Measurements from ENCODE around the gene ACER1.

Gene ACER1

GRCh38 chr19:6267552-6268381 lies 65.6 kb downstream of the ACER1 start:
- Histone ChIP-seq H3K4me3 (ENCODE audit: low read depth, low read length) (no peak overlapping the region), H3K27me3 (ENCODE audit: insufficient read depth, low read length) (no peaks in the 10 kb centered on the region), H2AFZ (ENCODE audit: low read length, unreplicated experiment) (no peak overlapping the region), H3K79me2 (ENCODE audit: control insufficient read depth, insufficient read depth, low read length, unreplicated experiment) (peaks cover 62% of the 10 kb centered on the region), H3K36me3 (ENCODE audit: insufficient read depth, low read length) (0 out of 2 replicates have a peak, but pooled peaks cover 3% of the 10 kb centered on the region), H3K27ac (ENCODE audit: low read depth, low read length) (no peak overlapping the region; the same call in 1 of the 2 replicates), H3K4me1 (ENCODE audit: control insufficient read depth, insufficient read depth, low read length, unreplicated experiment) (peaks cover 29% of the 10 kb centered on the region)

- Histone ChIP-seq H3K36me3 (ENCODE audit: insufficient read depth, low read length) (no peaks in the 10 kb centered on the region), H3K4me3 (ENCODE audit: low read depth, low read length) (no peak overlapping the region), H3K27ac (ENCODE audit: low read depth, low read length) (no peak overlapping the region), H3K79me2 (ENCODE audit: control insufficient read depth, insufficient read depth, low read length, unreplicated experiment) (peaks cover 32% of the 10 kb centered on the region), H3K27me3 (ENCODE audit: insufficient read depth, low read length) (no peaks in the 10 kb centered on the region), H2AFZ (ENCODE audit: low read length, unreplicated experiment) (no peak overlapping the region), H3K4me1 (ENCODE audit: control insufficient read depth, insufficient read depth, low read length, unreplicated experiment) (peaks cover under 1% of the 10 kb centered on the region)
These were observed 68.6 kb downstream of the ACER1 start for GRCh38 chr19:6264803-6265202.

GRCh38 chr19:6263735-6264444 lies 69.5 kb downstream of the ACER1 start:
- Histone ChIP-seq H3K79me2 (ENCODE audit: control insufficient read depth, insufficient read depth, low read length, unreplicated experiment) (peaks cover 28% of the 10 kb centered on the region), H3K4me1 (ENCODE audit: control insufficient read depth, insufficient read depth, low read length, unreplicated experiment) (no peaks in the 10 kb centered on the region), H2AFZ (ENCODE audit: low read length, unreplicated experiment) (no peak overlapping the region), H3K4me3 (ENCODE audit: low read depth, low read length) (no peak overlapping the region), H3K27ac (ENCODE audit: low read depth, low read length) (no peak overlapping the region), H3K27me3 (ENCODE audit: insufficient read depth, low read length) (no peaks in the 10 kb centered on the region), H3K36me3 (ENCODE audit: insufficient read depth, low read length) (no peaks in the 10 kb centered on the region)

GRCh38 chr19:6263306-6263705 lies 70.1 kb downstream of the ACER1 start:
- H3K79me2 ChIP-seq (ENCODE audit: control insufficient read depth, insufficient read depth, low read length, unreplicated experiment): peaks cover 28% of the 10 kb centered on the region
- H3K27ac ChIP-seq (ENCODE audit: low read depth, low read length): no peak overlapping the region
- H3K27me3 ChIP-seq (ENCODE audit: insufficient read depth, low read length): no peaks in the 10 kb centered on the region
- H2AFZ ChIP-seq (ENCODE audit: low read length, unreplicated experiment): no peak overlapping the region
- no peaks in the 10 kb centered on the region for H3K4me1 ChIP-seq (ENCODE audit: control insufficient read depth, insufficient read depth, low read length, unreplicated experiment)
- no peak overlapping the region for H3K4me3 ChIP-seq (ENCODE audit: low read depth, low read length)
- H3K36me3 ChIP-seq (ENCODE audit: insufficient read depth, low read length): no peaks in the 10 kb centered on the region

- H3K27me3 ChIP-seq (ENCODE audit: insufficient read depth, low read length): no peaks in the 10 kb centered on the region
- no peak overlapping the region for H3K27ac ChIP-seq (ENCODE audit: low read depth, low read length)
- no peaks in the 10 kb centered on the region for H3K4me1 ChIP-seq (ENCODE audit: control insufficient read depth, insufficient read depth, low read length, unreplicated experiment)
- peaks cover 24% of the 10 kb centered on the region for H3K79me2 ChIP-seq (ENCODE audit: control insufficient read depth, insufficient read depth, low read length, unreplicated experiment)
- no peak overlapping the region for H3K4me3 ChIP-seq (ENCODE audit: low read depth, low read length)
- H2AFZ ChIP-seq (ENCODE audit: low read length, unreplicated experiment): no peak overlapping the region
- no peaks in the 10 kb centered on the region for H3K36me3 ChIP-seq (ENCODE audit: insufficient read depth, low read length)
These were observed 70.9 kb downstream of the ACER1 start for GRCh38 chr19:6262519-6262918.

- peaks cover 20% of the 10 kb centered on the region for H3K79me2 ChIP-seq (ENCODE audit: control insufficient read depth, insufficient read depth, low read length, unreplicated experiment)
- H3K4me3 ChIP-seq (ENCODE audit: low read depth, low read length): no peak overlapping the region
- H3K27ac ChIP-seq (ENCODE audit: low read depth, low read length): no peak overlapping the region
- H3K27me3 ChIP-seq (ENCODE audit: insufficient read depth, low read length): no peaks in the 10 kb centered on the region
- no peaks in the 10 kb centered on the region for H3K36me3 ChIP-seq (ENCODE audit: insufficient read depth, low read length)
- H3K4me1 ChIP-seq (ENCODE audit: control insufficient read depth, insufficient read depth, low read length, unreplicated experiment): no peaks in the 10 kb centered on the region
- H2AFZ ChIP-seq (ENCODE audit: low read length, unreplicated experiment): no peak overlapping the region
These were observed 71.5 kb downstream of the ACER1 start for GRCh38 chr19:6261883-6262282.

DNA sequence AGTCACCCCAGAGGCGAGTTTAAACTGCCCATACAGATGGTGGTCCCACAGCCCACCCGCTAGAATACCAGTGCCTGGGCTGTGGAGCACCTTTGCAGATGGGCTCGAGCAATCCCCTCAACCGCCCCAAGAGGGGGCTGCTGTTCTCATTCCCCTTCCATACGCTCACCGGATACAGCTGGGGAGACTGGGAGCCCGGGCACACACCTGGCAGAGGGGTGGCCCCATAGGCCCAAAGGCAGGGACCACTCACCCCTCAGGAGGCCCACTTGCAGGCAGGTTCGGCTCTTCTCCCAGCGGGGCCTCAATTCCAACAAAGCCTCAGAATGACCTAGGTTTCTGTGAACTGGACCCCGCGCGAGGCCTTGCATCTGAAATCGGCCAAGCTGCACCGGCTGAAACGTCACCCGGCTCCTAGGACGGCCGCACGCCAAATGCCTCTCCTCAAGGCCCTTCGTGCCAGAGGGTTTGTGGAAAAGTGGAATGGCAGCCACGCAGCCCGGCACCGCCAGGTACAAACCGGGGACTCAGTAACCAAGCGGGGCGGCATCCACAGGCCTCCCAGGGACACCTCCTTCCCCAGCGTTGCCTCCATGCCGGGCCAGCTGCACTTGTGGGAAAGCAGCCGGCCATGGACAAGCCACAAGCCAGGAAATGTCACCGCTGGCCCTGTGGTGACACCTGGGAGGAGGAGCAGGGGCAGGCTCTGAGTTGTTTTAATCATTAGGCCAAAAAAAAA lies 72.3 kb downstream of the ACER1 start:
- no peaks in the 10 kb centered on the region for H3K36me3 ChIP-seq (ENCODE audit: insufficient read depth, low read length)
- no peak overlapping the region for H3K4me3 ChIP-seq (ENCODE audit: low read depth, low read length)
- no peaks in the 10 kb centered on the region for H3K27me3 ChIP-seq (ENCODE audit: insufficient read depth, low read length)
- no peak overlapping the region for H3K27ac ChIP-seq (ENCODE audit: low read depth, low read length)
- no peak overlapping the region for H2AFZ ChIP-seq (ENCODE audit: low read length, unreplicated experiment)
- H3K79me2 ChIP-seq (ENCODE audit: control insufficient read depth, insufficient read depth, low read length, unreplicated experiment): peaks cover 16% of the 10 kb centered on the region
- H3K4me1 ChIP-seq (ENCODE audit: control insufficient read depth, insufficient read depth, low read length, unreplicated experiment): no peaks in the 10 kb centered on the region

DNA sequence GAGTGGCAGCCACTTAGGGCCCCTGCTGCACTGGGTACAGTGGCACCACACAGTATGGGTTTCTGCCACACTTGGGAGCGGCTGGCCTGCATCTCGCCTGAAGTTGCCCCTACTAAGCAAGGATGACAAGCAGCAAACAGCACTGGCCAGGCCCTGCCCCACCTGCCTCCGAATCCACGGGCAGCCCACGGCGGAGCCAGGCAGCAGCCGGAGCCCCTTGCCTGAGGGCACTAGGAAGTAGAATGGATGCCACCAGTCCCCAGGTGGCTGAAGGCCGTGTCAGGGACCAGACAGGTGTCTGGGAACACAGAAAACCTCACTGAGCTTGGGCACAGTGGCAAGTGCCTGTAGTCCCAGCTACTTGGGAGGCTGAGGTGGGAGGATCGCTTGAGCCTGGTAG lies 73.0 kb downstream of the ACER1 start:
- Histone ChIP-seq H3K27ac (ENCODE audit: low read depth, low read length) (no peak overlapping the region), H3K79me2 (ENCODE audit: control insufficient read depth, insufficient read depth, low read length, unreplicated experiment) (peaks cover 20% of the 10 kb centered on the region), H3K4me3 (ENCODE audit: low read depth, low read length) (no peak overlapping the region), H3K27me3 (ENCODE audit: insufficient read depth, low read length) (no peaks in the 10 kb centered on the region), H3K4me1 (ENCODE audit: control insufficient read depth, insufficient read depth, low read length, unreplicated experiment) (no peaks in the 10 kb centered on the region), H3K36me3 (ENCODE audit: insufficient read depth, low read length) (no peaks in the 10 kb centered on the region), H2AFZ (ENCODE audit: low read length, unreplicated experiment) (no peak overlapping the region)

DNA sequence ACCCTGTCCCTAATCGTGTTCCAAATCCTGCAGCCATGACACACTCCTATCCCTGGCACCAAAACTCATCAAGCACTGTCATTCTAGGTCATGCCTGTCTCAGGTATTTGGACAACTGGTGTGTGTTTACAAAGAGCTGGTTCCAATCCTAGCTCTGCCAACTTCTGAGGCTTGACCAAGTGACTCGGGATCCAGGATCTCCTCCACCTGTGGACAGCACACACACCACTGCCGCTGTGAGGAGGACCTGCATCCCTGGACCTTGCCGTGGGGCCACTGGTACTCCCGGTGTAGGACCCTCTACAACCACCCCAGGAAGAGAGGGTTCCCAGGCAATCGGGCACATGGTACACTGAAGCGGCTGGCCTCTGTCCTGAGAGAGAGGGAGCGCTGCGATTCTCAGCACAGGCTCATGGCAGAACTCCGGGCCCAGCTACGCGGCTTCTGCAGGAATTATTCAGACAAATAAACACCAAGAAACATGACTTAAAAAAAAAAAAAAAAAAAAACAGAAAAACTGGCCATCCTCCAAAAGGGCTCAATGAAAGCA lies 74.0 kb downstream of the ACER1 start:
- Histone ChIP-seq H3K4me3 (ENCODE audit: low read depth, low read length) (no peak overlapping the region), H2AFZ (ENCODE audit: low read length, unreplicated experiment) (no peak overlapping the region), H3K36me3 (ENCODE audit: insufficient read depth, low read length) (no peaks in the 10 kb centered on the region), H3K27ac (ENCODE audit: low read depth, low read length) (no peak overlapping the region), H3K4me1 (ENCODE audit: control insufficient read depth, insufficient read depth, low read length, unreplicated experiment) (no peaks in the 10 kb centered on the region), H3K27me3 (ENCODE audit: insufficient read depth, low read length) (no peaks in the 10 kb centered on the region), H3K79me2 (ENCODE audit: control insufficient read depth, insufficient read depth, low read length, unreplicated experiment) (peaks cover 27% of the 10 kb centered on the region)

- Histone ChIP-seq H3K4me3 (ENCODE audit: low read depth, low read length) (no peak overlapping the region), H2AFZ (ENCODE audit: low read length, unreplicated experiment) (no peak overlapping the region), H3K36me3 (ENCODE audit: insufficient read depth, low read length) (no peaks in the 10 kb centered on the region), H3K27ac (ENCODE audit: low read depth, low read length) (no peak overlapping the region), H3K27me3 (ENCODE audit: insufficient read depth, low read length) (no peaks in the 10 kb centered on the region), H3K79me2 (ENCODE audit: control insufficient read depth, insufficient read depth, low read length, unreplicated experiment) (peaks cover 29% of the 10 kb centered on the region), H3K4me1 (ENCODE audit: control insufficient read depth, insufficient read depth, low read length, unreplicated experiment) (no peaks in the 10 kb centered on the region)
These were observed 74.5 kb downstream of the ACER1 start for GRCh38 chr19:6258812-6259311.

Data from ACC112 (cell line).